GM12878 (cell line): ENCODE data around the gene HOMER2. TPM values are rescaled to one million over a fixed set of nuclear protein-coding genes. Genes with fewer than 3 reads are reported as not detected.

Experiments used
- BRCA1 ChIP-seq: IDR thresholded peaks from 2 replicates; pipeline ENCODE4 v1.6.1; 2011; ENCODE audit warnings: low read depth, low read length, improper control_type of control experiment
- CHD4 ChIP-seq: fragments of 200-600 bp; sonication (generic); IDR thresholded peaks from 2 replicates; pipeline ENCODE4 v1.6.1; 2016; ENCODE audit warnings: mild to moderate bottlenecking
- EGR1 ChIP-seq, 2 experiments: IDR thresholded peaks; 1 replicate in 1 of 2; 2 replicates in 1 of 2; pipeline ENCODE4 v1.6.1; 2011 to 2012; ENCODE audit warnings: low read depth in 2 of 2, low read length in 2 of 2, borderline replicate concordance in 1 of 2, mild to moderate bottlenecking in 1 of 2, moderate library complexity in 1 of 2
- ELK1 ChIP-seq: IDR thresholded peaks from 2 replicates; pipeline ENCODE4 v1.6.1; 2012; ENCODE audit warnings: low read depth, low read length, improper control_type of control experiment
- PKNOX1 ChIP-seq: fragments of 450-650 bp; IDR thresholded peaks from 2 replicates; pipeline ENCODE4 v1.6.1; 2016; ENCODE audit warnings: mild to moderate bottlenecking
- SP1 ChIP-seq: IDR thresholded peaks from one replicate; pipeline ENCODE4 v1.6.1; 2011; ENCODE audit warnings: low read depth, low read length
- ZNF687 ChIP-seq: fragments of 450-650 bp; IDR thresholded peaks from 2 replicates; pipeline ENCODE4 v1.6.1; 2017; ENCODE audit warnings: mild to moderate bottlenecking, moderate library complexity
- polyA plus RNA-seq, 11 experiments: library from polyadenylated mRNA; depleted of rRNA in 4 of 11; unstranded in 6 of 11; stranded (reverse) in 5 of 11; fragments of >200 nt; fragmentation: Nextera tagmentation in 4 of 11; fragmentation: Illumina TruSeq in 1 of 11; extraction: Ambion mirVana in 4 of 11; extraction: Trizol in 1 of 11; gene quantifications; 1 replicate in 1 of 11; 2 replicates in 10 of 11; pipeline versions ENCODE4 v1.2.1 to v1.2.3, GENCODE V29; 2011 to 2016; ENCODE audit warnings: inconsistent platforms in 2 of 11, missing spikeins in 2 of 11, low read depth in 1 of 11
- total RNA-seq, 4 experiments: library from RNA; depleted of rRNA in 3 of 4; stranded (reverse); fragments of >200 nt in 3 of 4; fragmentation: Illumina TruSeq in 1 of 4; extraction: Trizol in 1 of 4; gene quantifications; 2 replicates each; pipeline versions ENCODE4 v1.2.1 to v1.2.3, GENCODE V29; 2013 to 2021

HOMER2 gene
- total and polyA plus RNA-seq, 10 of the 15 experiments (the other 5 are each of a cell fraction or from before 2014, with no cell fraction given), result 0.60 to 5.0 (median 1.8) TPM

GRCh38 chr15:82964890-82965289 lies 12.4 kb upstream of the HOMER2 start (continued):
- TF ChIP-seq ELK1 (no peak), ZNF687 (no peak), EGR1 (IDR thresholded peaks at IDR 0.05; ENCODE audit: borderline replicate concordance in 1 of 2, low read depth in 2 of 2, low read length in 2 of 2) (no peak), SP1 (no peak), CHD4 (no peak), BRCA1 (no peak), PKNOX1 (no peak)
- TF ChIP-seq, all 136 proteins: peak for 0
